GM12878 (cell line): ENCODE measurements around the gene GLYAT.

Experiments
- CTCF ChIP-seq, 3 experiments: IDR thresholded peaks in 2 of 3; conservative IDR thresholded peaks in 1 of 3; 2 replicates each; pipeline ENCODE4 v1.5.1; 2011; ENCODE audit warnings: low read depth in 3 of 3, low read length in 3 of 3, mild to moderate bottlenecking in 3 of 3, control low read depth in 2 of 3, moderate library complexity in 2 of 3, inconsistent platforms in 1 of 3, mixed read lengths in 1 of 3; ENCODE audit not compliant: control insufficient read depth in 2 of 3, insufficient read depth in 1 of 3; ENCODE audit errors: extremely low read depth in 1 of 3
- GATAD2B ChIP-seq: fragments of 450-650 bp; conservative IDR thresholded peaks from 2 replicates; pipeline ENCODE4 v1.6.1; 2017; ENCODE audit warnings: low read depth, mild to moderate bottlenecking, moderate library complexity
- NFYA ChIP-seq: IDR thresholded peaks from 2 replicates; pipeline ENCODE4 v1.6.1; 2011; ENCODE audit warnings: low read depth, mild to moderate bottlenecking, low read length, improper control_type of control experiment, borderline replicate concordance
- POLR2A ChIP-seq: IDR thresholded peaks from 2 replicates; pipeline ENCODE4 v1.6.1; 2011; ENCODE audit warnings: low read depth, mild to moderate bottlenecking, low read length
- POLR2AphosphoS5 ChIP-seq: IDR thresholded peaks from 2 replicates; pipeline ENCODE4 v1.6.1; 2011; ENCODE audit warnings: mild to moderate bottlenecking, low read length, inconsistent platforms
- RCOR1 ChIP-seq: conservative IDR thresholded peaks from 2 replicates; pipeline ENCODE4 v1.6.1; 2012; ENCODE audit warnings: low read depth, low read length, improper control_type of control experiment
- SREBF2 ChIP-seq: IDR thresholded peaks from 2 replicates; pipeline ENCODE4 v1.6.1; 2012; ENCODE audit warnings: mild to moderate bottlenecking, low read length
- ZNF384 ChIP-seq: IDR thresholded peaks from 2 replicates; pipeline ENCODE4 v1.6.1; 2012; ENCODE audit warnings: low read depth, mild to moderate bottlenecking, low read length, improper control_type of control experiment, borderline replicate concordance
- TF ChIP-seq, protein P1 (sequence below): fragments of 450-650 bp; IDR thresholded peaks from 2 replicates; pipeline ENCODE4 v1.6.1; 2016; ENCODE audit warnings: mild to moderate bottlenecking

DNA sequence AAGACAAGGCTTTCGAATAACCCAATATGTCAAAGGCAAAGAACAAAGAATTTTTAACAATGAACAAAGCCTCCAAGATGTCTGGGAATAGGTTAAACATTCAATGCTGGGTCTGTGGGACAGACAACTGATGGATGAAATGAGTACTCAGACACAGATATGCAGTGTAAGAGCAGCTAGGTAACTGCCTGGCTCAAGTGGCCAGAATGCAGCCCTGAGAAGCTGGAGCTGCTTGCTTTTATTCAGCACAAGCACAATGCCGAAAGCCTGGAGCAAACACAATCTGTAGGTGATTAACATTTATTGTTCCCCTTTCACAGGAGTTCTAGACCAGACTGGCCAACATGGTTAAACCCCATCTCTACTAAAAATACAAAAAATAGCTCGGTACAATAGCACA lies 24.0 kb downstream of the GLYAT start:
- no peak for TF ChIP-seq CTCF (IDR thresholded peaks at IDR 0.05 in 2 of 3, conservative IDR thresholded peaks at IDR 0.05 in 1 of 3; ENCODE audit: control insufficient read depth in 2 of 3, extremely low read depth in 1 of 3, insufficient read depth in 1 of 3, low read depth in 3 of 3, low read length in 3 of 3)
- no peak for TF ChIP-seq ZNF384
- no peak for TF ChIP-seq POLR2AphosphoS5
- TF ChIP-seq GATAD2B: no peak
- no peak for TF ChIP-seq POLR2A
- TF ChIP-seq RCOR1: no peak
- no peak for TF ChIP-seq NFYA
- TF ChIP-seq, protein P1, sequence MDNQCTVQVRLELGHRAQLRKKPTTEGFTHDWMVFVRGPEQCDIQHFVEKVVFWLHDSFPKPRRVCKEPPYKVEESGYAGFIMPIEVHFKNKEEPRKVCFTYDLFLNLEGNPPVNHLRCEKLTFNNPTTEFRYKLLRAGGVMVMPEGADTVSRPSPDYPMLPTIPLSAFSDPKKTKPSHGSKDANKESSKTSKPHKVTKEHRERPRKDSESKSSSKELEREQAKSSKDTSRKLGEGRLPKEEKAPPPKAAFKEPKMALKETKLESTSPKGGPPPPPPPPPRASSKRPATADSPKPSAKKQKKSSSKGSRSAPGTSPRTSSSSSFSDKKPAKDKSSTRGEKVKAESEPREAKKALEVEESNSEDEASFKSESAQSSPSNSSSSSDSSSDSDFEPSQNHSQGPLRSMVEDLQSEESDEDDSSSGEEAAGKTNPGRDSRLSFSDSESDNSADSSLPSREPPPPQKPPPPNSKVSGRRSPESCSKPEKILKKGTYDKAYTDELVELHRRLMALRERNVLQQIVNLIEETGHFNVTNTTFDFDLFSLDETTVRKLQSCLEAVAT: no peak
- no peak for TF ChIP-seq SREBF2
